Measurements from ENCODE around the gene SPOCD1.

Gene SPOCD1

DNA sequence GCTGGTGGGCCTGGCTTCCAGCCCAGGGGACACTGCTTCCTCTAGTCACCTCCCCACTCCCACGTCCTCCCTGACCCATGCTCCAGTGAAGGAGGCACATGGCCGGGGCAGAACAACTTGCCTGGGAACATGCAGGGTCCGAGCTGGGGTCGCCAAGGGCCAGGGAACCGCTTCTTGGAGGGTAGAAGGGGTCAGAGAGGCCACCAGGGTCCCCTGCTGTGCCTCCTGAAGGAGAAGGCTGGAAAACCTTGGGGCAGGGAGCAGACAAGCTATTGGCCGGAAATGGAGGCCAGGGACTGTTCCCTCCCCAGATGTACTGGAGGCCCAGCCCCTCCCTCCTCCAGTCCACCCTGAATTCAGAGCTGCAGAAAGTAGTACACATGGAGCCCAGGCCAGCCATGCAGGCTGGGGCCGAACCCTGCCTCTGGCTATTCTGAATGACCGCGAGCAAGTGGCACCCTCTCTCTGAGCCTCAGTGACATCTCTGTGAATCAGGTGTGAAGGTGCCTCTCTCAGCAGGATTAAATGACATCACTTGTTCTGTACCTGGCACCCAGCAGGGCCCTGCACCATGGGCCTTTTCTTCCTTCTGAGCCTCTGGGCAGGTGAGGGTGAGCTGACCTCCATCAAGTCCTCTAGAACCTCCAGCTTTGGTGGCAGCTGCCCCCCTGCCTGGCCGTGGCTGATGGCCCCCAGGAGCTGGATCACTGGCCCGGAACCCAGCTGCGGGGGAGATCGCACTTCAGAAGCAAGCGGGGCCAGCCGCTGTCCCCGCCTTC is 15.7 kb downstream of the SPOCD1 start:
- no peak for DNase-seq (ENCODE audit: low read depth)

DNA sequence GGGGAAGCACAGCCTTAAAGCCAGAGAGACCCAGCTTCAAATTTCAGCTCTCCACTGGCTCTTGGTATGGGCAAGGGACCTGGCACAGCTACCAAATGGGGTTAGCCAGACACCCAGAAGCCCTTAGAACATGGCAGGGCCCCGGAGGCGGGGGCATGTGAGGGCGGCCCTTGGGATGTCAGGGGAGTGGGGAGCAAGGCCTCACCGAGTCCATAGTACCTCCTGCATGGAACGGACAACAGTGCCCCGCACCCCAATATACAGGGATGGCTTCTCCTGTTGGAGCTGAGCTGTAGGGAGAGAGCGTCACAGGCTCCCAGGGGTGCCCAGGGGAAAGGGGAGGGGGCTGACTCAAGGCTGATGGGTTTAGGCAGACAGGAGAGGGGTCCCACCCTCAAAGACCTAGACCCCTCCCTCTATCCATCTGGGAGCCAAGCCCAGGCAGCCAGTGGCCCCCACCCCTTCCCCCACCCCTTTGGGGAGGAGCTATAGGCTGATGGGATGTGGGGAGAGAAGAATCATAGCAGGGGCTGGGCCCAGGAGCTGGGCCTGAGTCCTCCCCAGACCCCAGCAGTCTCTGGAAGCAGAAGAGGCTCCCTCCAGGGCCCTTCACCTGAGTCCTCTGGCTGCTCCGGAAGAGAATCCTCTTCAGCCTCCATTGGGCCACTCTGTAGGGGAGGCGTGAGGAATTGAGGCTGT is 16.5 kb downstream of the SPOCD1 start:
- DNase-seq (ENCODE audit: low read depth) = no peak

DNA sequence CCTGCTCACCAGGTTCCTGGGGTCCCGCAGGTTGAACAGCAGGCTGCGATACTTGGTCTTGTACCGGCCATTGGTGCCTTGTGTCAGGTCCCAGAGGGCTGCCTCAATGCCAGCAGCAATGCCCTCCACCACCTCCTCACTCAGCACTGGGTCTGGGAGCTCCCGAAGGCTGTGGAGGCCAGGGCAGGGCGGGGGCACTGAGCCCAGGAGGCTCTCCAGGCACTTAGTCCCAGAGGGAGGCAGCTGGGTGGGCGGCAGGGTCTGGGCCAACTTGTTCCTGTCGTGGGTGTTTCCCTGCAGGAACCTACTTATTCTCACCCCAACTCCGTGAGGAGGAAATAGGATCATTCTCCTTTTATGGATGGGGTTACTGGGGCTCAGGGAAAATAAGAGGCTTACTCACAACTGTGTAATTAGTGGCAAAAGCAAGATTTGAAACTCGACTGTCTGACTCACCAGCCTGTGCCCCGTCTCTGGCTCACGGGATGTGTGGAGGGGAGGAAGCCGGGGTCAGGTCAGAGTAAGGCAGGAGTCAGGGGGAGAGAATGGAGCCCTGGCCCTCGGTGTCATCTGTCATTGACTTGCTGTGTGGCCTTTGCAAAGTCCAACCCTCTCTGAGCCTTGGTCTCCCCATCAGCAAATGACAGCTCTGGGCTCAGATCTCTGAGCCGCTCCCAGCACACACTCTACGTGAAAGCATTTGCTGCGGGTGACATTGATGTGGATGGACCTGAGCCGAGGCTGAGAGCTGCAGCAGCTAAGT is 17.2 kb downstream of the SPOCD1 start:
- DNase-seq (ENCODE audit: low read depth) = peak; percentile 75

DNA sequence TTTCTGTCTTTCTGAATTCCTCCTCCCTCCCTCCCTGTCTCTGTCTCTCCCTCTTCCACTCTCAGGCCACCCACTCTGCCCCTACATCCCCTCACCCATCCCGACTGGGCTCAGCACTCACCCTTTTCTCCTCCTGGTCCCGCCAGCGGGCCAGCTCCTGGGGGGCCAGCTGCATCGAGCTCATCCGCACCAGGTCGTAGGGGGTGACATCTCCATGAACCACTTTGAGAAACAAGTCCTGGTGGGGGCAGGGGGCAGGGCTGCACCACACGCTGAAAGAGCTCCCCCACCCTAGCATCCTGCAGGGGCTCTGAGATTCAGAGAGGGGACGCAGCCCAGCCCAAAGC is 17.8 kb downstream of the SPOCD1 start:
- no peak for DNase-seq (ENCODE audit: low read depth)

DNA sequence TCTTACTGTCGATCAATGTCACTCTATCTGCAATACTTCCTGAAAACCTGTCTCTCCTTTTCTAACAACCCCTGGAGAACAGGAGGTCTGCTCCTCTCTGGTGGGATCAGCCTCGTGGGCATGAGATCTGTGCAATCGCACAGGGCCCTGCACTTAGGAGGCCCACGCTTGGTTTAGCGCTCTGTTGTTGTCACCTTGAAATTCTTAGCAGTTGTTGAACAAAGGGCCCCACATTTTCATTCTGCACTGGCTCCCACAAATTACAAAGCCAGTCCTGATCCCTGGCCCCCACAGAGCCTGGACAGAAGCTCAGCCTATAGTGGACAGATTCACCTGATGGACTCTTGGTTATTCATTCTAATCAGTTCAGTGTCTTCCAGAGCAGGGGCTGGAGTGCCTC is 18.6 kb downstream of the SPOCD1 start:
- DNase-seq (ENCODE audit: low read depth) = no peak

DNA sequence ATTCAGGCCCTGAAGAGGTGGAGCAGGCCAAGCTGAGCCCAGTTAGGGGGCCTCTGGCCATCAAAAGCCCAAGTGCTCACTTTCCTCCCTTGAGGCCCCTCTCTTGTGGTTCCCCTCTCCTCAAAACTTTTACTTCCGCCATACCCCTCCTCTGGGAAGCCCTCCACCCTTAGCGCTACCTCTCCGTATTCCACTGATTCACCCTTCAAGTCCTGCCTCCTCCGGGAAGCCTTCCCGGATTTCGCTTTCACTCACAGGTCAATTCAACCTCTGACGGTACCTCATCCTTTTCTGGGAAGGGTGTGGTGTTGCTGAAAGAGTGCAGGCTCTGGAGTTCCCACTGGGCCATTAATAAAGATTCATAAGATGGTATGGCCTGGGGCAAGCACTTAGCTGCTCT is 19.1 kb downstream of the SPOCD1 start:
- no peak for DNase-seq (ENCODE audit: low read depth)

DNA sequence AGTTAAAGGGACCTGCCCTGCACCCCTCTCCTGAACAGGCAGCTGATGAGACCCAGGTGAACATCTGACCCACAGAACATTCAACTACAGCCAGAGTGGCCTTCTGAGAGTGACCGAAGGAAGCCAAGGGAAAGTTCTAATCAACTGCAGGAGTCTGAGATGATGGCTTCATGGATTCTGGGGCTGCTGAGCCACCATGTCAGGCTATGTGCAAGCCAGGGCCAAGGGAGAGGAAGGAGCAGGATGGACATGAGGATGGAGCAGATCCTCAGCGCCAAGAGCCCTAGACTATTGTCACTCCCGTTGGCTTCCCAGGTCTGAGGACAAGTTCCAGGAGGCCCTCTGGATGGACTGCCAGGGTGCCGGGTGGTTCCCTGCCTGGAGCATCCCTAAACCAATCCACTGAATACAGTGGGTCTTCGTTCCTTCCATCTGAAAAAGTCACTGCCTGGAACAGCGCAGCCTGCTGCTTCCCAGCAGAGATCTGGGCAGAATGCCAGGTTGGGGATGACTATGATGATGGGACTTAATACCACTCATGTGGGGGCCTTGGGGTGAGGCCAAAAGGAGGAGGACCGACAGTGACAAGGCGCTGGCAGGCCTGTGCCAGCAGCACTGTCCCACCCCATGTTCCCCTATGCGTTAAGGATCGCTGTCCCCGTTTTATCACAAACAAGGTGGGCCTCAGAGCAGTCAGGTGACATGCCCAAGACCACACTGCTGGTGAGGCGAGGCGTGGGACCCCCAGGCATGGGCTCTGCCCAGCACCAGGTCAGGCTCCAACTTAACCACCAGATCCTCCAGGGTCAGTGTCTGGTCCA is 19.8 kb downstream of the SPOCD1 start:
- peak; percentile 45 for DNase-seq (ENCODE audit: low read depth)

DNA sequence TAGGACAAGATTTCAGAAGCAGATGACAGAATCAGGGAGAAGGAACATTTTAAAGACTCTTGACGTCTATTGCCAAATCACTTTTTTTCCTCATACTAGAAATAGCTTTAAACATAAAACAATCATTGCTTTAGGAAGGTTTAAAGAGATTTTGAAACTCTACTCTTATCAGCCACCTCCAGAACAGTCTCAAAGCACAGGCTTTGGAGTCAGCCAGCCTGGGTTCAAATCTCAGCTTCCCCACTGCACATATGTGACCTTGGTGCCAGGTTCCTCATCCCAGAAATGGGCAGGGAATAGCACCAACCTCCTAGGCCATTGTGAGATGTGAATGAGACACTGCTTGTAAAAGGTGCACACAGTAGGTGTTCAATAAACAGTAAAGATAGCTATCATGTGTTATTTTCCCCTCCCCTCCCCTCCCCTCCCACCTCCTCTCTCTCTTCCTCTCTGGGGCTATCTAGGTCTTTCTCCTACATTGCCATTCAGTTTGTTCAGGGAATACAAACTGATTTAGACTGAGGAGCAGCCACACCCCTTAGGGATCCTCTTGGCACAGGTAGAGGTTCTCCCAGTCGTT is 20.6 kb downstream of the SPOCD1 start:
- no peak for DNase-seq (ENCODE audit: low read depth)

DNA sequence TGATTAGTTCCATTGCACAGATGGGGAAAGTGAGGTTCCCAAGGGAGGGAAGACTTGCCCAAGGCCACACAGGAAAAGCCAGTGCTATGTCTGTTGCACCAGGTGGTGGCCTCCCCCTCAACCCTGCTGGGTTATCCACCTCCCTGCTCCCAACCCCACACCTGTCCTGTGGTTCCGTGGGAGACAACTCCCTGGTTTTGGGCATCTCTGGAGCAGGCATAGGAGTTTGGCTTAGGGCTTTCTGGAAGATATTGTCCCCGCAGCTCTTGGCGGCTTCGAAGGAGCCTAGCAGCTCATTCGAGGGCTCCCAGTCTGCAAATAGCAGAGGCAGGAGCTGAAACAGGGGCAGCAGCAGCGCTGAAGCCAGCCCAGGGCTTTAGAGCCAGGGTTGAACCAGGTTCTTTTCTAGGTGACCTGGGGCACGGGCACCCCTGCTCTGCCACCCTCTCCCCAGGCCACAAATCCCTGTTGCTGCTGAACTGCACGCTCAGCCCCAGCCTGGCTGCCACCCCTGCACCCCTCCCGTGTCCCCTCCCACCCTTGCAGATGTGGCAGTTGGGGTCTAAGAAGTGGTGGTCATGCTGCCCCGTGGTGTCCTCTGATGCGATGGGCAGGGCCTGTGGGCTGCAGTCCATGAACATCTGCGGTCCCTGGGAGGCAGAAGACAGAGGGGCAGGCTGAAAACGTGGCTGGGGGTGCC is 22.1 kb downstream of the SPOCD1 start:
- no peak for DNase-seq (ENCODE audit: low read depth)

DNA sequence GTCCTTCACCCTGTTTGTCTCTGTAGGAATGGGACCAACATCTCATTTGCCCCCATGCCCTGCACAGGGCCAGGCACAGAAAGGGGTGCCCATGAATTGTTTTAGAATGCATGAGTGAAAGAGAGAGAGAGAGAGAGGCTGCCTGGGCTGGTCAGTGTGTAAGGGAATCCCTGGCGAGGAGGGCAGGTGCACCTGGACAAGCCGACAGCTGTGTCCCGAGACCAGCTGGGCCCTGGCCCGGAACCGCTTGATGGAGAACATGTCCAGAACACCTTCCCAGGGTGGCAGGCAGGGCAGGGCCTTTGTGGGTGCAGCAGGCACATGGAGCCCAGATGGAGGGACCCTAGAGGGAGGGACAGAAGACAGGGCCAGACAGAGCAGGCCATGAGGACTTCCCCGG is 22.7 kb downstream of the SPOCD1 start:
- DNase-seq (ENCODE audit: low read depth) = no peak

DNA sequence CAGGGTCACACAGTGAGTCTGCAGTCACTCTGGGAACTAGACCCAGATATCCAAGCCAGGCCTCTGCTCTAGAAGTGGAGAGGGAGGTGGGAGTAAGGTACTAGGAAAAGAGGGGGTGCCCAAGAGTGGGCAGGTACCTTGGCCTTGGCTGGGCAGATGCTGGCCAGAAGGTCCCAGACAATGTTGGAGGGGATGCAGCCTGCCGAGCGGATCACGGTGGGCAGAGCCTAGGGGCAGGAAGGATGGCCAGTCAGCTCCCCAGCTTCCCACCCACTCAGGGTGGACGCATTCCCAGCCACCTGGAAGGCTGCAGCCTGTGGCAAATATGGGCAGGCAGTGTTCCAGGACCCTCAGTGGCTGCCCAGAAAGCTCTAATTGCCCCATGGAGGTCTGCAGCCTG is 23.3 kb downstream of the SPOCD1 start:
- DNase-seq (ENCODE audit: low read depth) = no peak

DNA sequence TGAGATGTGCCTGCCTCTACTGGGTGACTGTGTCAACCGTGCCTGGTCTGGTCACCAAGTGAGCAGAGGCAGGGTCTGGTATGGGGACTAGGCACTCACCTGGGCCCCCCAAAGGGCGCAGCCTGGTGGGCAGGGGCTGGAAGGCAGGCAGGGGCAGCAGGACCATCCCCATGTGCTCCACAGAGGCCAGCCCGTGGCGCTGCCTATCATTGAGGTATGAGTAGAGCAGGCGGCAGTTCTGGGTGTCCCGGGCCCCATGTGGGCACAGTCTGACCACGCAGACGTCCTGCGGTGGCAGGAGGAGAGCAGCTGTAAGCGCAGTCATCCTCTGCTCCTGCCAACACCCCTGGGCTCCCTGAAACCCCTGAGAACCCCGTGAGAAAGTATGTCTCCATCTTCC is 23.7 kb downstream of the SPOCD1 start:
- no peak for DNase-seq (ENCODE audit: low read depth)

DNA sequence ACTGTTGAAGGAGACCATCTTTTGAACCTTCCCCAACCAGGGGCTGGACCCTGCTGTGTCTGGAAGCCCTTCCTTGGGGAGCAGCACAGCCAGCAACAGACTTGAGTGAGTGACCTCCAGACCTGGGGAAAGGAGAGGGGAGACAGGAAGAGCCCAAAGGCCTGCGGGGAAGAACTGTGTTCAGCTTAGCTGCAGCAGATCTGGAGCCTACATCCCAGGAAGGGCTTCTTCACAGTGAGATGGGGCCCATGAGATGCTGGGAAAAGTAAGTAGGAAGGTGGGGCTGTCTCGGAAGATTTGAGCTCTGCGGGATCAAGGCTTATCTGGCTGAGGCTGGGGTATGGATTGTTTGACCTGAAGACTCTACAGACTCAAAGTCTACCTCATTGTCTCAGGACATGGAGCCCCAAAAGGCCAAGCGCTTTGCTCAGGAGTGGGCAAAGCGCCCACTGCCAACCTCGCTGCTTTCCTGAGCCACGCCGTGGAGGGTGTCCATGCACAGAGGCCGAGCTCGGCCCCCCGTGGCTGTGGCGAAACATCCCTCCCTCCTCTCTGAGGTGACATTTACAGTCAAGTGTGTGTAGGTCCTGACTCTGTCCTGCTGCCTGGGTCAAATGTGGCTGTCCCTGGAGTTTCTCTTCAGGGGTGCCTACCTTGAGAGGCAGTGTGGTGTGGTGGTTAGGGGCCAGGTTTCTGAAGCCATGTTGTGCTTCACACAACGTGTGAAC is 24.5 kb downstream of the SPOCD1 start:
- no peak for DNase-seq (ENCODE audit: low read depth)

DNA sequence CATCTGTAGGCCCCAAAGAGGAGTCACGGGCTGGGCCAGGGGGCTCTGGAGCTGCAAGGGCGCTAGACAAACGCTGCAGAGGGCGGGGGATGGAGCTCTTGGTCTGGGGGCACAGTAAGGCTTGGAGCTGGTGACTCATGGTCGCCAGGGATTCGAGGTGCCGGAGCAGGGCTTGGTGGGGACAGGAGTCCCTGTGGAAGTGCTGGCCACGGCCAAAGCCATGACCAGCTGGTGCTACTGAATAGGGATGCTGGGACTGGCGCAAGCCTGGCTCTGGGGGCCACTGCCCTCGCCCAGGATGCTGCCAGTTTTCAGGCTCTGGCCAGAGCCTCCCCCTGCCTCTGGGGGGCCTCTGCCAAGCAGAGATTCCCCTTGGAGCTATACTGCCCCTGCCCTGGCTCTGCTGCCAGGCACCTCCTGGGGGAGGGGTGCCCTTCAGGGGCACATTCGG is 25.2 kb downstream of the SPOCD1 start:
- no peak for DNase-seq (ENCODE audit: low read depth)

DNA sequence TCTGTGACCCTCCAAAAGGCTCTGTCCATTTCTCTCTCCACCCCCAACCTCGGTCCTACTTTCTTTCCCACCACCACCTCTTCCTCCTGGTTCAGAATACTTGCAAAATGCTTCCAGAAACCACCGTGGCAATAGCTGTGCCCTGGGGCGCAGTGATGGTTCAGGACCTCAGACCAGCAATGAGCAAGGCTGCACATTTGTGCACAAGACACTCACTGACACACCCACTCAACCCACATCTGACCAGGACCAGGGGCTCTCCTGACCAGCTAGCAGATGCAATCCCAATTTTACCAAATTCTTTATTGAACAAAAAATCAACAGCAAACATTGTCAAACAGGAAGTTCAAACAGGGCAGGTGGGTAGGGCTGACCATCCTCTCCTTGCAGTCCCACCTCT is 25.7 kb downstream of the SPOCD1 start:
- no peak for DNase-seq (ENCODE audit: low read depth)

DNA sequence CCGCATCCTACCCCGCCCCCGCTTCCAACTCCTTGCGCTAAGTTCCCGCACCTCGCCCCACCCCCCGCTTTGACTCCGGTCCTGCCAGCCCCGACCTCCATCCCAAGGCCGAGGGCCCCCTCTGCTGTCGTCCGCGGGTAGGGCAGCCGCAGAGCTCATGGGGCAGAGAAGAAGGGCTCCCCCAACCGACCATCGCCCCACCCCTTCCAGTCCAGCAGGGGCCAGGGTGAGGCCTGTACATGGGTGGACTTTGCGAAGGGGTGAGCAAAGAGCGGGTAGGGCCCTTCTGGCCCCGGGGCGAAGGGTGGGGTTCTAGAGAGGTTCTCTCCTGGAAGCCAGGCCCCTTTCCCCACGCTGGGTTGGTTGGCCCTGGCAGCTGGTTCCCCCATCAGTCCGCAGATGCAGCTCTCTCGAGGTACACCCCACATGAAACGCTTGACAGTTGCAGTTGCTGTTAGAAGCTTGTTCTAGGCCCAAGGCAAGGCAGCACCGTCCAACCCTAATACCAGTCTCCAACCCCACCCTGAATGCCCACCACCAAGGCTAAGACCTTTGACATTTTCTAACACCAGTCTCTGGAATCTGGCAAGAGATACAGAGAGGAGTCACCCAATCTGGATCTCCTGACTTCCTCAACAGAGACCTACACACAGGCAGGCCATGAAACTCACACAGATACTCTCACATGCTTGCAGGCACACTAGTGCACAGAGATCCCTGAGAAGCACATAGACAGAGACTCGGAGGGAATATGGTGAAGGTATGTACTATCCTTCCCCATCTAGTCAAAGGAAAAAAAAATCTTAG is 26.4 kb downstream of the SPOCD1 start:
- DNase-seq (ENCODE audit: low read depth) = peak; percentile 89

DNA sequence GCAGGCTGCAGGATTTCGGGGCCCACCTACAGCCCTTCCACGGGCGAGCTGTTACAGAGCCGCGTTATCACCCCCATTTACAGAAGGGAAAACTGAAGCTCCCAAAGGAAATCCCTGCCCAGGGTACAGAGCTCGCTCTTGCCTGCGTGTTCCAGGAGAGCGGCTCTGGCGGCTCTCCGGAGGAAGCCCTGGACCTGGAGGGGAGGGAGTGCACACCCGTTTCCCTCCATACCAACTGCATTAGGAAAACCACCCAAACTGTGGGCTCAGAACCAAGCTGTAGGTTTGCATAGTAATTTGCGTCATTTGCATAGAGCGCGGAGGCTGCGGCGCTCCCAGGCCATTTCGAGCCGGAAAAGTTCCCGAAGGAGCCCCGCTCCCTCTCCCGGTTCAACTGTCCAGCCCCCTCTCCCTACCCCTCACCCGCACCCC is 27.0 kb downstream of the SPOCD1 start:
- peak; percentile 69 for DNase-seq (ENCODE audit: low read depth)

DNA sequence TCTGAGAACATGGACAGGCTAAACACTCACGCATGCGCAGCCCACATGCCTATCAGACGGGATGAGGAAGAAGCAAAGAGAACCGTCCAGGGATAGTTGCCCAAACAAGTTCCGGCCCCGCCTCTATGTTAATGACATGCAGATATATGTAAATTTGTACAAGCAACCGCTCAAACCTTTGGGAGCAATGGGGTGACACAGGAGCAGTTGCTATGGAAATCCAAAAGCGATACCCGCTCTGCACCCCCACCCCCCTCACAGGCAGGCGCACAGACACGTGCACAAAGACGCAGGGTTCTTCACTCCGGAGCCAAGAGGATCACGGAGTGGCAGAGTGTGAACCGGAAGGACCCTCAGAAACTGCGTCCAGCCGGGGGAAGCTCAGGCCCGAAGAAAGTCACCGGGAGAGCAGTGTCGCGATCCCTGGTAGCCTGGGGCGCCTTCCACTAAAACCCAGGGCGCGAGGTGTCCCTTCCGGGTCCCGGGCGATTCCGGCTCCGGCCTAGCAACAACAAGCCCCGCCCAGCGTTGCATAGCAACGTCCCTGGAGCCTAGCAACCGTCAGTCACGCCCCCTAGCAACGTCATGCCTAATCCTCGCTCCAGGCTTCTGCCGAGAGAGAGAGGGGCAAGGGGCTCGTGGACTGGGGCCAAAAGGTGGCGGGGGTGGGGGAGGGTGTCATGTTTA is 27.5 kb downstream of the SPOCD1 start:
- DNase-seq (ENCODE audit: low read depth) = peak; percentile 89

DNA sequence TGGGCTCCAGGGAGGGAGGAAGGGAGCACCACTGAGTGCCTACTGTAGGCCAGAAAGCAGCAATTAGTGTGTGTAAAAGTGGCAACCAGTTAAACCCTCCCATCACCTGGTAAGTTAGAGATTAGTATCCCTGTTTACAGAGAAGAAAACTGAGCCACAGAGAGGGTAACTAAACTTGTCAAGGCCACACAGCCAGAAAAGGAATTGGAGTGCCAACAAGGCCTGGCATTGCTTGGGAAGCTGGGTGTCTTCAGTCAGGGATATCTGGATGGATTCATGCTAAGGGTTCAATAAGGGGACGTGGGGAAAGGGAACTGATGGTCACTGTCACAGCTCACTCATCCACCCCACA is 28.1 kb downstream of the SPOCD1 start:
- DNase-seq (ENCODE audit: low read depth) = no peak

Data from fibroblast of the conjunctiva (primary cell).